Measurements from ENCODE around the gene UCK1.

UCK1 gene

DNA sequence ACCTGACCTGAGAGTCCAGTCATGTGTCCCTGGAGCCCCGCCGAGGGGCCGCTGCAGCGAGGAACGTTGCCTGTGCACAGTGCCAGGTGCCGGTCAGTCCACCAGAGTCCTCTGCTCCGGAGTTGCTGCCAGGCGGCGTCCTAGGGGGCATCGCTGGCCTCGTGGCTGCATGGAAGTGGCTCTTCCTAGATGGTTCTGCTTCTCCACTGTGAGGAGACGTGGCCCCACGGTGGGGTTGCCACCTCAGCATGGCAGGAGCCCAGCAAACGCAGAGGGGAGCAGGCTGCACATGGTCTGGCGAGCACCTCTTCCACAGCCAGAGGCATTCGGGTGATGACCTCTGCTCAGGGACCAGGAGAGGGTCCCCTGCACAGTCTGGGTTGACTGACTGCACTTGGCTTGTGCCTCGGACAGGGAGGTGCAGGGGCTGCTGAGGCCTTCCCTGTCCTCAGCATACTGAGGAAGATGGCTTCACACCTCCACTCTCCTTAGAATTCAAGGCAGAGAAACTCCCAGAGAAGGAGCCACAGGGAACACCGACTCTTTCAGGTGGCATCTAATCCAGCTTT lies 54.2 kb downstream of the UCK1 start:
- DNase-seq (ENCODE audit: insufficient read length, low spot score) (no peak), FAIRE-seq (no peak)
- no peak for TF ChIP-seq POLR2A (IDR thresholded peaks at IDR 0.05; ENCODE audit: low read depth, low read length)

- FAIRE-seq (no peak), DNase-seq (ENCODE audit: insufficient read length, low spot score) (no peak)
- TF ChIP-seq POLR2A (IDR thresholded peaks at IDR 0.05; ENCODE audit: low read depth, low read length): no peak
These were observed 54.9 kb downstream of the UCK1 start for GRCh38 chr9:131475956-131476776.

DNA sequence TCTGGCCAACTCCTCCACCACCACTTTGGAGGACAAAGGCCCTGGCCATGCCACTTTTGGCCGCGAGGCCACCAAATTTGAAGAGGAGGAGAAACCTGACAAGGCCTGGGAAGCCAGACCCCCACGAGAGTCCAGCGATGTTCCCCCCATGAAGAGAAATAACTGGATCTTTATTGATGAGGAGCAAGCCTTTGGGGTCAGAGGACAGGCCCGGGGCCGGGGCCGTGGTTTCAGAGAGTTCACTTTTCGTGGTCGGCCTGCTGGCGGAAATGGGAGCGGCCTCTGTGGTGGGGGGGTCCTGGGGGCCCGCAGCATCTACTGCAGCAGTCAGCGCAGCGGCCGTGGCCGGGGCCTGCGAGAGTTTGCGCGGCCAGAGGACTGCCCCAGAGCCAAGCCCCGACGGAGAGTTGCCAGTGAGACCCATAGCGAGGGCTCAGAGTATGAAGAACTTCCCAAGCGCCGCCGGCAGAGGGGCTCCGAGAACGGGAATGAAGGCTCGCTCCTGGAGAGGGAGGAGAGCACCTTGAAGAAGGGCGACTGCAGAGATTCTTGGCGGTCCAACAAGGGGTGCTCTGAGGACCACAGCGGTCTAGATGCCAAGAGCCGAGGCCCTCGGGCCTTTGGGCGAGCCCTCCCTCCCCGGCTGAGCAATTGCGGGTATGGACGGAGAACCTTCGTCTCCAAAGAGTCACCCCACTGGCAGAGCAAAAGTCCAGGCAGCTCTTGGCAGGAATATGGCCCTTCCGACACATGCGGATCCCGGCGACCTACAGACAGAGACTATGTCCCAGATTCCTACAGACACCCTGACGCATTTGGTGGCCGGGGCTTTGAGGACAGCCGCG lies 55.7 kb downstream of the UCK1 start:
- DNase-seq (ENCODE audit: insufficient read length, low spot score) (no peak), FAIRE-seq (no peak)
- no peak for TF ChIP-seq POLR2A (IDR thresholded peaks at IDR 0.05; ENCODE audit: low read depth, low read length)

DNA sequence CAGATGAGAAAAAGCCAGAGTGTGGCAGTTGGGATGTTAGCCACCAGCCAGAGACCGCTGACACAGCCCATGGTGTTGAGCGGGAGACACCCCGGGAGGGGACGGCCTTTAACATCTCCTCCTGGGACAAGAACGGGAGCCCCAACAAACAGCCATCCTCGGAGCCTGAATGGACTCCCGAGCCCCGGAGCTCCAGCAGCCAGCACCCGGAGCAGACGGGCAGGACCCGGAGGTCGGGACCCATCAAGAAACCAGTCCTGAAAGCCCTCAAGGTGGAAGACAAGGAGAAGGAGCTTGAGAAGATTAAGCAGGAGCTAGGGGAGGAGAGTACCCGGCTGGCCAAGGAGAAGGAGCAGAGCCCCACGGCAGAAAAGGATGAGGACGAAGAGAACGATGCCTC lies 56.4 kb downstream of the UCK1 start:
- no peak for DNase-seq (ENCODE audit: insufficient read length, low spot score)
- no peak for TF ChIP-seq POLR2A (IDR thresholded peaks at IDR 0.05; ENCODE audit: low read depth, low read length)
- FAIRE-seq: no peak

- DNase-seq (ENCODE audit: insufficient read length, low spot score) (no peak), FAIRE-seq (no peak)
- no peak for TF ChIP-seq POLR2A (IDR thresholded peaks at IDR 0.05; ENCODE audit: low read depth, low read length)
These were observed 57.2 kb downstream of the UCK1 start for GRCh38 chr9:131473891-131474290.

All from H54 (cell line).